ENCODE measurements around the gene PTDSS2. TPM values are rescaled to one million over a fixed set of nuclear protein-coding genes. Genes with fewer than 3 reads are reported as not detected.
A peak's percentile ranks its signal among the peaks of the same experiment; 100 is the strongest.

Gene PTDSS2
- total and polyA plus RNA-seq, 2 of the 13 experiments (the other 11 are each of a cell fraction or from before 2014, with no cell fraction given): 21.7 to 26.4 TPM

- TF ChIP-seq ZBTB40 (IDR thresholded peaks at IDR 0.05) (no peak), ZBTB40 (CRISPR knock-in tag; IDR thresholded peaks at IDR 0.05) (no peak), SAFB2 (CRISPR knock-in tag; IDR thresholded peaks at IDR 0.05; ENCODE audit: borderline replicate concordance, low read depth) (no peak), ZNF382 (CRISPR knock-in tag; IDR thresholded peaks at IDR 0.05; ENCODE audit: borderline replicate concordance) (no peak), ARNTL (CRISPR knock-in tag; IDR thresholded peaks at IDR 0.05) (no peak), ZNF407 (CRISPR knock-in tag; IDR thresholded peaks at IDR 0.05; ENCODE audit: not compliant biosample characterization) (peak; percentile 62), AGO1 (IDR thresholded peaks at IDR 0.05; ENCODE audit: low read depth, low read length, poor library complexity, severe bottlenecking) (peak; percentile 19)
Measured at GRCh38 chr11:533586-534395, 83.7 kb downstream of the PTDSS2 start (continued).
